ENCODE data around the gene CYTIP. TPM values are rescaled to one million over a fixed set of nuclear protein-coding genes. Genes with fewer than 3 reads are reported as not detected.
"Not testable (repeated sequence)": the region's sequence is repeated elsewhere in the genome, so short reads cannot be mapped to it uniquely, and the experiment has no call there.

CYTIP gene
- polyA plus RNA-seq, 1 donor, result 20.4 TPM

GRCh38 chr2:157386247-157386646 lies 57.6 kb downstream of the CYTIP start:
- H3K4me3 ChIP-seq (ENCODE audit: low read length), result no peak overlapping the region
- H3K27me3 ChIP-seq (ENCODE audit: control insufficient read depth, insufficient read depth, low read length), result no peaks in the 10 kb centered on the region
- no peaks in the 10 kb centered on the region for H3K36me3 ChIP-seq (ENCODE audit: control insufficient read depth, insufficient read depth, low read length)
- no peaks in the 10 kb centered on the region for H3K4me1 ChIP-seq (ENCODE audit: control insufficient read depth, insufficient read depth, low read length)
- WGBS (ENCODE audit: insufficient coverage, low lambda C conversion rate), result no CpG with 5 or more reads among the region's 1 CpG
- H3K27ac ChIP-seq (ENCODE audit: low read length), result no peak overlapping the region
- no peaks in the 10 kb centered on the region for H3K9me3 ChIP-seq (ENCODE audit: control insufficient read depth, low read depth, low read length)
- DNase-seq, result no peak

GRCh38 chr2:157377861-157378260 lies 66.0 kb downstream of the CYTIP start:
- H3K27ac ChIP-seq (ENCODE audit: low read length), result no peak overlapping the region
- H3K9me3 ChIP-seq (ENCODE audit: control insufficient read depth, low read depth, low read length), result peaks cover 22% of the 10 kb centered on the region
- no peaks in the 10 kb centered on the region for H3K27me3 ChIP-seq (ENCODE audit: control insufficient read depth, insufficient read depth, low read length)
- DNase-seq, result no peak
- 73% methylated on average over 2 of the region's 2 CpGs for WGBS (ENCODE audit: insufficient coverage, low lambda C conversion rate)
- no peak overlapping the region for H3K4me3 ChIP-seq (ENCODE audit: low read length)
- H3K36me3 ChIP-seq (ENCODE audit: control insufficient read depth, insufficient read depth, low read length), result no peaks in the 10 kb centered on the region
- H3K4me1 ChIP-seq (ENCODE audit: control insufficient read depth, insufficient read depth, low read length), result no peaks in the 10 kb centered on the region

GRCh38 chr2:157376041-157376440 lies 67.8 kb downstream of the CYTIP start:
- H3K4me3 ChIP-seq (ENCODE audit: low read length), result no peak overlapping the region
- no peaks in the 10 kb centered on the region for H3K27me3 ChIP-seq (ENCODE audit: control insufficient read depth, insufficient read depth, low read length)
- peak in 1 of 2 donors; percentile 40 for DNase-seq
- WGBS (ENCODE audit: insufficient coverage, low lambda C conversion rate), result 42% methylated on average over 3 of the region's 3 CpGs
- no peaks in the 10 kb centered on the region for H3K36me3 ChIP-seq (ENCODE audit: control insufficient read depth, insufficient read depth, low read length)
- peaks cover 22% of the 10 kb centered on the region for H3K9me3 ChIP-seq (ENCODE audit: control insufficient read depth, low read depth, low read length)
- H3K27ac ChIP-seq (ENCODE audit: low read length), result no peak overlapping the region
- no peaks in the 10 kb centered on the region for H3K4me1 ChIP-seq (ENCODE audit: control insufficient read depth, insufficient read depth, low read length)

GRCh38 chr2:157375384-157375783 lies 68.5 kb downstream of the CYTIP start:
- DNase-seq, result no peak
- WGBS (ENCODE audit: insufficient coverage, low lambda C conversion rate), result no CpG with 5 or more reads among the region's 1 CpG
- Histone ChIP-seq H3K4me3 (ENCODE audit: low read length) (no peak overlapping the region), H3K27ac (ENCODE audit: low read length) (no peak overlapping the region), H3K27me3 (ENCODE audit: control insufficient read depth, insufficient read depth, low read length) (no peaks in the 10 kb centered on the region), H3K9me3 (ENCODE audit: control insufficient read depth, low read depth, low read length) (peaks cover 22% of the 10 kb centered on the region), H3K4me1 (ENCODE audit: control insufficient read depth, insufficient read depth, low read length) (no peaks in the 10 kb centered on the region), H3K36me3 (ENCODE audit: control insufficient read depth, insufficient read depth, low read length) (no peaks in the 10 kb centered on the region)

- no CpG with 5 or more reads among the region's 25 CpGs for WGBS (ENCODE audit: insufficient coverage, low lambda C conversion rate)
- not testable (repeated sequence) for H3K4me1 ChIP-seq (ENCODE audit: control insufficient read depth, insufficient read depth, low read length); H3K36me3 ChIP-seq (ENCODE audit: control insufficient read depth, insufficient read depth, low read length); H3K9me3 ChIP-seq (ENCODE audit: control insufficient read depth, low read depth, low read length); DNase-seq; H3K27ac ChIP-seq (ENCODE audit: low read length); H3K27me3 ChIP-seq (ENCODE audit: control insufficient read depth, insufficient read depth, low read length); H3K4me3 ChIP-seq (ENCODE audit: low read length)
These were observed 75.4 kb downstream of the CYTIP start for GRCh38 chr2:157368508-157368907.

- peak; percentile 29 to 67 for DNase-seq
- H3K9me3 ChIP-seq (ENCODE audit: control insufficient read depth, low read depth, low read length), result peaks cover 3% of the 10 kb centered on the region
- peaks cover 4% of the 10 kb centered on the region for H3K4me1 ChIP-seq (ENCODE audit: control insufficient read depth, insufficient read depth, low read length)
- H3K27me3 ChIP-seq (ENCODE audit: control insufficient read depth, insufficient read depth, low read length), result no peaks in the 10 kb centered on the region
- no peak overlapping the region for H3K27ac ChIP-seq (ENCODE audit: low read length)
- no CpG with 5 or more reads among the region's 1 CpG for WGBS (ENCODE audit: insufficient coverage, low lambda C conversion rate)
- H3K4me3 ChIP-seq (ENCODE audit: low read length), result no peak overlapping the region
- H3K36me3 ChIP-seq (ENCODE audit: control insufficient read depth, insufficient read depth, low read length), result no peaks in the 10 kb centered on the region
These were observed 76.2 kb downstream of the CYTIP start for GRCh38 chr2:157367704-157368103.

Other genes with a start within 250 kb of the CYTIP start
- gene GALNT5, start 186.4 kb downstream of the CYTIP start, polyA plus RNA-seq, result 14.3 TPM
- 0.57 TPM for gene ERMN, start 118.3 kb downstream of the CYTIP start, polyA plus RNA-seq
- 25.6 TPM for gene ACVR1C, start 184.8 kb upstream of the CYTIP start, polyA plus RNA-seq

All from large intestine (tissue), 3 donors.